ENCODE results near the gene ADRA2B.
"Not testable (repeated sequence)": the region's sequence is repeated elsewhere in the genome, so short reads cannot be mapped to it uniquely, and the experiment has no call there.

ADRA2B gene

DNA sequence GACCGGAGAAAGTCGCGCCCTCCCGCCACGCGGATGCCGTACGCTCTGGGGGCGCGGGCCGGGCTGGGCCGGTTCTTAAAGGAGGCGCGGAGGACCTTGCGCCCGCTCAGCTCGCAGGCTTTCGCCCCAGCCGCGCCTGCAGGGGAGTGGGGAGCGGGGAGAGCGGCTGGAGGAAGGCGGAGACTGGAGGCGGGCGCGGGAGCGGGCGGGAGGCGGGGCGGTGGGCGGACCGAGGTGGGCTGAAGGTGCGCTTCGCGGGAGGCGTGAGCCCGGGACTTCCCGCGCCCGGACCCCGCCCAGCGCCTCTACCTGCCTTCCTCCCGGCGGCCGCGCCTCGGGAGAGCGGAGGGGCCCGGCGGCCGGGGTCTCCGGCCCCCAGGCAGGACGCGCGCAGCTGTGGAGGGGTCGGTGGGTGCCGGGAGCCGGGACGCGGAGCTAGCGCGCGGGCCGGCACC, at the start of gene ADRA2B:
TSS of gene ADRA2B (minus strand) at position 148 of the 455 bp plus-strand sequence. CDS start 422 bp downstream, outside the sequence.
- peak; percentile 45 to 78 (median 64) for DNase-seq (ENCODE audit: low read depth in 3 of 3, low spot score in 1 of 3)

DNA sequence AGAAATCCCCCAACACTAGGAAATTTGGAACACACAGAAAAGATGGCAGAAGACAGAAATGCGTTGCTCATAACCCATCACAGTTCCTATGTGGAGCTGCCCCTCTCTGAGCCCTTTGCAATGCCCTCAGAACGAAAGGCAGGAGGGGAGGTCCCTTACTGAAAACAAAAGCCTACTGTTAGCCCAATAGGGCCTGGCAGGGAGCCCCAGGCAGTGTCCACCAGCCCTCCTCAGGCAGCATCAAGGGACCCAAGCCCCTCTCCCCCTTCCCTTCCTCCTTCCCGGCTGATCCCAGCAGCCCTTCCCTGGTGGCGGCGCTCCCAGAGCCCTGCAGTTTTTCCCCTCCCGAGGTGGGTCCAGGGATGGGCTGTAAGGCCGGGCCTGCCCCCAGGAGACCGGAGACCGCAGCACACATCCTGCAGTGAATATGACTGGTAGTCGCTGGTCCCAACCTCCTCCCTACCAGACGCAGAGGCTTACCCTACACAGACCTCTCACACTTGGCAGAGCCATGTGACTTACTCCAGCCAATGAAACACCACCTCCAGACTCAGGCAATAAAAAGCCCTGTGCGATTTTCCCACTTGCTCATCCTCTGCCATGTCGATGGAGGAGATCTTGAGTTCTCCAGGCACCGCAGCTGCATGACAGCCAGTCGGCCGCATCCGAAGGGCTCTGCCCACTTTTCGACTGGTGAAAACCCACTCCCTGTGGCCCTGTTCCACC, 48.3 kb upstream of the ADRA2B start:
- DNase-seq (ENCODE audit: low read depth in 3 of 3, low spot score in 1 of 3): no peak

DNA sequence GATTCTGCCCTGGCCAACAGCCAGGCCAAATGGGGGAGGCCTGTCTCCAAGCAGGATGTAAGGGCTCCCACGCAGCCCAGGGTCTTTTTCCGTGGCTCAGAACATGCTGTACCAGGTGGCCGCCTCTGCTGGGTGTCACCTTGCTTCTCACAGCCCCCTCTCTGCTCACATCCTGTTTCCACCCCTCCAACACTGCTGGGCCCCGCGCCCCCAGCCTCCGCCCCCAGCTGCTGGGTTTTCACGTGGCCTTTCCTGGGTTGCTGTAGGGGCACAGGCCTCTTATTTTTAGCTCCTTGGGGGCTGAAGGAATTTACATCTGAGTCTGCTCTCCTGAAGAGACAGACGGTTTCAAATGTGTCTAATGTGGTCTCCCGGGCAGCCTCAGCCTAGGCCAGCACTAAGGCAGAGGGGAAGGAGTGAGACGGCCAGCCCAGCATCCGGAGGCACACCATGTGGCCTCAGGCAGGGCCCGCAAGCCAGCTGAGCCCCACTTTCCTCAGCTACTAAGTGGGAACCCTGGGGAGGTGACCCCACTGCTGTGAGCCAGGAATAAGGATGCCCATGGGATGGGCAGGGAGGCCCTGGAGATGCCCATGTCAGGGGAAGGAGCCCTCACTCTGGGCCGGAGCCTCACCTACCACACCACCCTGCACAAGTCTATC, 47.5 kb upstream of the ADRA2B start:
- DNase-seq (ENCODE audit: low read depth in 3 of 3, low spot score in 1 of 3): peak in 2 of 3 donors; percentile 41 to 71

DNA sequence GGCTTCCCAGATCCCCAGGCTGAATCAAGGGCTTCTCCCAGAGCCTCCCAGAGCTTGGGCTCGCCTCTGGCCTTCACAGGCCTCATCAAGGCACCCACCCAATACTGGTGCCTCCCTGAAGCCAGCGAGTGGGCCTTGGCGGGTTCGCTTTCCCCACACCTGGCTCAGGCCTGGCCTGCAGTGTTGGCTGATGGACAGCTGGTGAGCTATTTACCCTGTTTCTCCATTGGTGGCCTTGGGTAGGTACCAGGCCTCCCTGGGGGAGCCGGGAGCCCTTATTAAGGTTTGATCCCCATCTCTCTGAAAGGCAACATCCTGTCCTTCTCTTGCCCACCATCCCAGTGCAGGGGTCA, 47.0 kb upstream of the ADRA2B start:
- DNase-seq (ENCODE audit: low read depth in 3 of 3, low spot score in 1 of 3): no peak

DNA sequence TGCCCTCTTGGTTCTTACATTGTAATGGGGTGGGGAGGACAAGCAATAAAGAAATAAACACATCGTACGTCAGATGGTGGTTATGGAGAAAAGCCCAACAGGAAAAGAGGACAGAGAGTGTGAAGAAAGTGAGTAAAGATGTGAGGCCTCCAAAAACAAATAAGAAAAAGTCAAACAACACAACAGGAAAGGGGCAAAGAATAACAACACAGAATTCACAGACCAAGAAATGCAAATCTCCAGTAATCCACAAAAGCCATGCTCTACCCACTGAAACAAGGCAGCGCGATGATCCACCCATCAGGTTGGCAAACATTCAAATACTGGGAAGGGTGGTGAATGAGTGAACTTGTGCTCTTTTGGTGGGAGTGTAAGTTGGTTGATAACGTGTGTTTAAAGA, 45.5 kb upstream of the ADRA2B start:
- DNase-seq (ENCODE audit: low read depth in 3 of 3, low spot score in 1 of 3): no peak

DNA sequence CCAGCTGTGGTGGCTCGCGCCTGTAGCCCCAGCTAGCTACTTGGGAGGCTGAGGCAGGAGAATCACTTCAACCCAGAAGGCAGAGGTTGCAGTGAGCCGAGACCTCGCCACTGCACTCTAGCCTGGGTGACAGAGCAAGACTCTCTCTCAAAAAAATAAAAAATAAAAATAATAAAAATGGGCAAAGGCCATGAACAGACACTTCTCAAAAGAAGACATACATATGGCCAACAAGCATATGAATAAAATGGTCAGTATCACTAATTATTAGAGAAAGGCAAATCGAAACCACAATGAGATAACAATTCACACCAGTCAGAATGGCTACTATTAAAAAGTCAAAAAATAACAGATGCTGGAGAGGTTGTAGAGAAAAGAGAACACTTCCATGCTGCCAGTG, 44.0 kb upstream of the ADRA2B start:
- DNase-seq (ENCODE audit: low read depth in 3 of 3, low spot score in 1 of 3): not testable (repeated sequence)

DNA sequence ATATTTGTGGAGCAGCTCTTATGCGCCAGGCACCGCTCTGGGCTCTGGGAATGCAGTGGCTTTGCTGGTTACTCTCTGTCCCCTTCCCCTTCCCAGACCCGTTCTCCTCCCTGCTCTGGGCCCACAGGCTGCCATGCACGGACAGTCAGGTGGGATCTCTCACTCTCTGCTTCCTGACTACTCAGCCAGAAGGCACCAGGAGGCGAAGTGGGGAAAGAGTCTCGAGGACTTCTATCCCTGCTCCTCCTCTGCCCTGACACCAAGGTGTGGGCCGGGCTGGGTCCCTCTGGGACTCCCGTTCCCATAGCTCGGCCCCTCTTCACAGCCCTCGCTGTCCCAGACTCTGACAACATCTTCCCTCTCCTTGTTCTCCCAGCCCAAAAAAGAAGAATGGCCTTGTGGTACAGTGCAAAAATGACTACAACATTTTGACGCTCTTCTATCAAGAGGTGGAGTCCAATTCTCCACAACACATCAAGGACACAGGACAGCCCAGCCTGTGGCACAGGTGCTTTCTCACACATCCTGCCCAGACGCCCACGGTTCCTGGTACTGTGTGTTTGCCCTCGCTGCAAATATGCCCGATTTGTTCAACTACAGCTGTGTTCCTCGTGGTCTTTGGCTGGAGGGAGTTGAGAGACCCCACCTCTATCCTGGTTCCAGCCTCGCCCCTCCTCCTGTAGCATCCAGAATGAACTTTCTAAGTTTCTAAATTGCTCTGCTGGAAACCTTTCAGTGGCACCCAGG, 42.9 kb upstream of the ADRA2B start:
- DNase-seq (ENCODE audit: low read depth in 3 of 3, low spot score in 1 of 3): no peak

DNA sequence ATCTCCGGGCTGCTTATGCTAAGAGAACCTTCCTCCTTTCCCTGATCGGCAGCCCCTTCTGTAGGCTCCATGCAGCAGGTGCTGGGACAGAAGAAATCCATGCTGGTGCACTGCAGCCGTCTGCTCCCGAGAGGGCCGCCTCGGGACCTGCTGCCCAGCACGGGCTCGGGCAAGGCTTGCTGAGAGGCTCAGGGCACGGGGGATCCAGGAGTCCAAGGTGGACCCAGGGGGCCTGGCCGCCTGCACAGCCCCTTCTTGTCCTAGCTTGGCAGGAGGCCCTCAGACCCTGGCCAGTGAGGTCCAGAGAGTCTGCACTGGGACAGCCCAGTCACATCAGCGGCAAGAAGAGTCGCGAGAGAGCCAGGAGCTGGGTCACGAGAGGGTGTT, 42.2 kb upstream of the ADRA2B start:
- no peak for DNase-seq (ENCODE audit: low read depth in 3 of 3, low spot score in 1 of 3)

DNA sequence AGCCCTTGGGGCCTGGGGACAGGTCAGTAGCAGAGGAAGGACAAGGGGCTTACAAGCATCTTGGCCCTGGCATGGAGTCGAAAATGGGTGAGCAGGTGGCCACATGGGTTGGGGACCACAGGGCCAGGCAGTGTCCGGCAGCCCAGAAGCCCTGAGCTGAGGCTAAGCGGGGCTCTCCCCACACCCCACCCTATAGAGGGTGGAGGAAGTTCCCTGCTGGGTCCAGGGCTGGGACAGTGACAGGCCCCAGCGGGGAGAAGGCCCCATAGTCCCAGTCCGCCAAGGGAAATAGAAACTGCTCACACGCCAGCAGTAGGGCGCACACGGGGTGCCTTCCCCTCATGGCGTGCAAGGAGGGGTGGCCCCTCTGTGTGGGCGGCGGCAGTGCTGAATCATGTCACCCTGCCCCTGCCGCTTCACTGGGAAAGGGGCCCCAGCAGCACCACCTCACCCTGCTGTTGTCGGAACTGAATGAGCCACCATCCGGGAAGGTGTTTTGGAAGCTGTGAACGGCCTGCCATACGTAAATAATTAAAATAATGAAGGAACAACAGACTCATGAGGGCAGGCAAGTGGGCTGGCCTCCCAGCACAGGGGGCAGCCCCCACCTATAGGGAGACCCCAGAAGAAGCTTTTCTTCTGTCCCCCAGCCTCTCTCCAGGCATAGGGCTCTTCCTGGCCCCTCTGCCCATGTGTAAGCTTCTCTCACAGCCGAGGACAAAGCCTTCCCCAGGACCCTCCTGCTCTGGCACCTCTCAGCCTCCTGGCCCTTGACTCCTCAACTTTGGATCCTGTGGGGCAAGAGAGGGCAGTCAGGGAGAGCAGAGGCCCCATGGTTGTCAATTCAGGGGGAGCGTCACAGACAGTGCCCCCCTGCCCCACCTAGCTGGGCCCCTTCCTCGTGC, 41.5 kb upstream of the ADRA2B start:
- DNase-seq (ENCODE audit: low read depth in 3 of 3, low spot score in 1 of 3): peak in 2 of 3 donors; percentile 66 to 92

DNA sequence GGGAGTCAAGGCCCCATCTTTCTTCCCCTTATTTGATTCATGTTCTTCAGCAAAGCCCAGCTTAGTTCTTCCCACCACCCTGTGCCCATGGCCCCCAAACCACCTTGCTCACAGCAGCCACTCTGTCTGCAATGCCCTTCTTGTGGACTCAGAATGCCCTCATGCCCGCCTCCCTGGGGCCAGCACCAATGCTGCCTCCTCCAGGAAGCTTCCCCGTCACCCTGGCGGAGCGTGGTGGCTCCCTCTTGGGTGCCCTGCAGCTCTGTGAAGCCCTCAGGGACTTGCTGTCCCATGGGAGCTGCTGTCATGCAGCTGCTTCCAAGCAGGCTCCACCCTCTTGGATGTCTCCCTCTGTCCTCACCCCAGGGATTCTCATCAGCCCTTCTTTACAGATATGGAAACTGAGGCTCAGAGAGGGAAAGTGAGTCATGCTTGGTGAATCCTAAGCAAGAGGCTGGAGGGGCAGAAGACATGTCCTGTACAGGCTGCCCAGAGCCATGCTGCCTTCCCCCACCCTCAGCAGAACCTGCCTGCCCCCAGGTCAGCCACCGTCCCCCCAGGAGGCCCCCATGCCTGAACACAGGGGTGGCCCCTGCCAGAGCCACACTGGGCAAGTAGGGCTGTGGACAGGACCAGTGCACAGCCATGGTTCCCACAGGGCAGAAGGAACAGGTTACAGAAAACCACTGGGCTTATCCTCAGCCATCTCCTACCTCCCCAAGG, 40.7 kb upstream of the ADRA2B start:
- no peak for DNase-seq (ENCODE audit: low read depth in 3 of 3, low spot score in 1 of 3)

DNA sequence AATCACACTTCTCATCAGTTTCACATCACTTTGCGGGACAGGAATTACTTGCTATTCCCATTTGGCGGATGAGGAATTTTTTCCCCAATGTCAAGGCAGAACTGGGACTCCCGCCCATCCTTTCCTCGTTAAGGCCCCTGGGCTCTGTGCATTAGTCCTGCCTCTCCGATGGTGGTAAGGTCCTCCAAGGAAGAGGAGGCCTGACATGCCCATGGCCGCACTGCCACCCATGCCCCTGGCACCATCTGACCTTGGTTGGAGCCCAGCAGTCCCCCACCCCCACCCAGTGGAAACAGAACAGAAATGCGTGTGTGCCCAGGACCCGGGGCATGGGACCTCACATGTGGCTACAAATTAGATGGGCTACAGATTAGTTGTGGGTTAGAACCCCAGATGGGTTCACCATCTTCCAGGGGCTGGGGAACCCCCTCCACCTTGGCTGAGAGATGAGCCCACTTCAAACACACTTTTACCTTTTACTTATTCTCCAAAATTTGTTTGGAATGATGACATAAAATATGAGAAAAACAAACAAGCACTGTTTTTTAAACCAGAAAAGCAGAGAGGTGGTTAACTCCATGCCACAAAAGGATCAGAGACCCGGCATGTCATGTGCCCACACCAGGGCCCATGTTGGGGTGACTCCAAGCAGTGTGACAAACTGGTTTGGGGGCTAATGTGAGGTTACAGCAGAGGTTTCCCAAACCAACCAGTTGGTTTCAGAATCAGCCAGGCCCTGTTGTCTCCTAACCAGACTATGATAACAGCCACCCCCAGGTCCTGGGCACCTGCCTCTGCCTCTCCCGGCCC, 39.8 kb upstream of the ADRA2B start:
- DNase-seq (ENCODE audit: low read depth in 3 of 3, low spot score in 1 of 3): no peak

DNA sequence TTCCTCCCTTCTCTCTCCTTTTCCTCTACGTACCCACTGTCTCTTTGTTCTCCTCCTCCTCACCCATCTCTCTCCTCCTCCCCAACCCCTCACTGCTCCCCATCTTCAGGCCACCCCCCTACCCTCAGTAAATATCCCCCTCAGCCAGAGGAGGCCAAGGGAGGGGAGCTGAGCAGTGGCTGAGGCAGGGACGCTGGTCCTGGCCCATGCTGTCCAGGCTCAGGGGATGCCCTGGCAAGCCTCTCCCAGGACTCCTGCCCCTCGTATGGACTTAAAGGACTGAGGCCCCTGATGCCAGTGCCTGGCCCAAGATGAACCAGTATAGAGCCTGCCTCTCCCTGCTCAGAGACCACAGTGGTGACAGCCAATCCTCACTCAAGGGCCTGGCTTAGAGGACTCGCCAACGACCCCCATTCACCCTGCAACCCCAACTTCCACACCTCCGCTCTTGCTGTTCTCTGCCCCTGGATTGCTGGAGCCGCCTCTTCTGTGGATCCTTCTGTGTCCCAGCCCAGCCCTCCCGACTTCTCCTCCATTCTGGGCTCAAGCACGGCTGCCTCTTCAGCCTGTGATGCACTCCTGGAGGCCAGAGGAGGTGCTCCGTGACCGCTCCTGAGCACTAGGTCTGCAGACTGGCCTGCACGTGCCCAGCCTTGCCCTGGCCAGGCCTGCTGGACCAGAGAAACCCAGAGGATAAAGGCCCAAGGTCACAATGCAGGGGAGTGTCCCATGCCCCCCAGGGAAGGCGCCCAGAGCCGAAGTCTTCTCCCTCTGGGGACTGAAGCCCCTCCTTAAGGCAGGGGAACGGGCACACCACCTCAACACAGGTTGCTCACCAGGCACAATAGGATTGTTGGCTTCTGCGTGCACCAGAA, 38.4 kb upstream of the ADRA2B start:
- DNase-seq (ENCODE audit: low read depth in 3 of 3, low spot score in 1 of 3): no peak

DNA sequence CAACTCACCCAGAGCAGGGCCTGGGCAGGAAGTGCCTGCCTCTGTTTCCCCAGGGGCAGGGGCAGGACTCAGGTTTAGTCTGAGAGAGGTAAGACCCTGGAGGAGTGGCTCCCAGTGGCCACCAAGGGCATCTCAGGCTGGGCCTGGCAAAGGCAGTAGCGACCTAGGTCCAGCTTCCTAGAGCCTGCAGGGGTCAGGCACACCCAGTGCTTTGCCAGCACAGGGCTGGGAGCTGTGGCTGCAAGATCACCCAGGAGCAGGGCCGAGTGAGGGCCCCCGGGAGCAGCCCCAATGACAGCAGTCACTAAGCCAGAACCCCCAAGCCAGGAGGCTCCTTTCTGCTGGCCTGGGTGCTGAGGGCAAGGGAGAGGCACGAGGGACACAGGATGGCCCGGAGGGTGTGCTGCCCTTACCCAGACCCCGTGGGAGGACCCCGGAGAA, 37.6 kb upstream of the ADRA2B start:
- no peak for DNase-seq (ENCODE audit: low read depth in 3 of 3, low spot score in 1 of 3)

DNA sequence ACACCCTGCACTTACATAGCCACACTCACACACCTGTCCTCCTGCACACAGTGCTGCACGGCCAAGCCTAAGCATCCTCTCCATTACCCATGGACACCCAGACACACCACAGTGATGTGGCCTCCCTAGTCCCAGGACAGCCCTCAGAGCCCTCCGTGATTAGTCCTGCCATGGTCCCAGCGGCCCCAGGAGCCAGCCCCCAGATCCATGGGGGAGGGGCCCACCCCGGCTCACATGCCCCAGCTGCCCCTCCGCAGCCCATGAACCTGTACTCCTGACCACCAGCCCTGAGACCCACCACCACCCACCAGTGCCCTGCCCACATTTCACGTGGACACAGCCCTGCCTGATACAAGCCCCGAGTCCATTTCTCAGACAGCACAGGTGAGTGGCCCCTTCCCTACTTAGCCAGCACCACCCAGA, 36.9 kb upstream of the ADRA2B start:
- DNase-seq (ENCODE audit: low read depth in 3 of 3, low spot score in 1 of 3): no peak

DNA sequence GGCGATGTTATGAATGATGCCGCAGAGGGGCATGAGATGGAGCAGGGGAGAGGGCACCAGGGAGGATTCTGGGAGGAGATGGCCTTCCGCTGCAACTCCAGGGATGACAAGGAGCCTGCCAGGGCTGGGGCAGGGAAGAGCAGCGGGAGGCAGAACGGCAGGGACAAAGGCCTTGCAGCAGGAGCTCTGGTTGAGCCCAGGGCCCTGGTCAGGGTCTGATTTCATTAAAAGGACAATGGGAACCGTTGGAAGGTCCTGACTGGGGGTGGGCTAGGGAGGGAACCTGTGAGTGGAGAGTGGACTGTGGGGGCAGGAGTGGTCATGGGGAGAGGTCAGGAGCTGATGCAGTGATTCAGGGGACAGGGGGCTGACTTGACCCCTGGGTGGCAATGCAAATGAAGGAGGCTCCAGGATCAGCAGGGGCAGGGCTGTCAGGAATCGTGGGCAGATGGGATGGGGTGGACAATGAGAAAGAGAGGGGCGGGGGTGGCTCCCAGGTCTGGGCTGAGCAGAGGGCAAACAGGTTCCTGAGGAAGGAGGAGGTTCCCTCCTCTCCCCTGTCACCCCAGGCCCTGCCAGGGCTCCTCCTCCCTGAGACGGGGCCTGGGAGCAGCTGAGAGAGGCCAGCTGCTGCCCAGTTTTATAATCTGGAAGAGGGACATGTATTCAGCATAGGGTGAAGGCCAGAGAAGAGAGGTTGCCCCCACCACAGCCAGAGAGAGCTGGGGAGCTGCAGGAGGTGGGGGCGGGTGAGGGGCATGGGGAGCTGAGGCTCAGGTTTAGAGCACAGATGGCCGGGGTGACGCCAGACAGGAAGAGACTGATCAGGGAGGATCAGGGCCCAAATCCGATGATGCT, 36.2 kb upstream of the ADRA2B start:
- DNase-seq (ENCODE audit: low read depth in 3 of 3, low spot score in 1 of 3): no peak

DNA sequence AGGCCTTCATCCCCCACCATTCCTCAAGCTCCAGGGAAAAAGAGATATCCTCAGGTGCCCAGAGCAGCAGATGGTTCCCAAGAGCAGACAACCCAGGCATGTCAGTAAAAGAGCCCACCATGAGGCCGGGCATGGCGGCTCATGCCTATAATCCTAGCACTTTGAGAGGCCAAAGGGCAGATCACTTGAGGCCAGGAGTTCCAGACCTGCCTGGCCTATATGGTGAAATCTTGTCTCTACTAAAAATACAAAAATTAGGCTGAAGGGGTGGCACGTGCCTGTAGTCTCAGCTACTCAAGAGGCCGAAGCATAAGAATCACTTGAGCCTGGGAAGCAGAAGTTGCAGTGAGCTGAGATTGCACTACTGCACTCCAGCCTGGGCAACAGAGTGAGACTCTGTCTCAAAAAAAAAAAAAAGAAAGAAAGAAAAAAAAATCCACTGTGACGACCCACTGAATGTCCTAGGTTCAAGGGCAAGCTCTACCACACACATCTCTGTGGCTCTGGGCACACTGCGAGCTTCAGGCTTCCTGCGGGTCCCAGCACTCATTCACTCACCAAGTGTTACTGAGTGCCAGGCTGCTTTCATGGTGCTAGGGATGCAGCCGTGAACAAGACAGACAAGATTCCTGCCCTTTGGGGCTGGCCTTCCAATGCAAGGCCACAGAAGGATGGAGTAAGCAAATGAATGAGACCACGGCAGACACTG, 35.4 kb upstream of the ADRA2B start:
- no peak for DNase-seq (ENCODE audit: low read depth in 3 of 3, low spot score in 1 of 3)
